Neural crest cell (in vitro differentiated cells): ENCODE data around the gene F8. TPM values are rescaled to one million over a fixed set of nuclear protein-coding genes. Genes with fewer than 3 reads are reported as not detected.

Source experiments
- DNase-seq: peaks from one replicate; pipeline ENCODE4 v3.0.0; 2021; ENCODE audit warnings: low read depth, mixed read lengths, low spot score
- H3K27ac Mint-ChIP-seq: one replicate; pipeline ENCODE4 v1.8.0; 2021; ENCODE audit warnings: mild to moderate bottlenecking, mixed read lengths; ENCODE audit not compliant: unreplicated experiment
- H3K27me3 Mint-ChIP-seq: 2 replicates; pipeline ENCODE4 v1.8.0; 2021; ENCODE audit warnings: low read depth, mild to moderate bottlenecking, mixed read lengths
- H3K36me3 Mint-ChIP-seq: 2 replicates; pipeline ENCODE4 v1.8.0; 2021; ENCODE audit warnings: low read depth, mild to moderate bottlenecking, mixed read lengths
- H3K4me1 Mint-ChIP-seq: 2 replicates; pipeline ENCODE4 v1.8.0; 2021; ENCODE audit warnings: mixed read lengths
- H3K4me3 Mint-ChIP-seq: one replicate; pipeline ENCODE4 v1.8.0; 2021; ENCODE audit warnings: mild to moderate bottlenecking, mixed read lengths
- H3K9me3 Mint-ChIP-seq: 2 replicates; pipeline ENCODE4 v1.8.0; 2021; ENCODE audit warnings: mixed read lengths
- total RNA-seq: library from RNA; stranded (reverse); gene quantifications from 2 replicates; pipeline ENCODE4 v1.2.1, GENCODE V29; 2021
- TF ChIP-seq, protein P1 (sequence below): fragments of 200-600 bp; sonication (generic); conservative IDR thresholded peaks from 2 replicates; pipeline ENCODE4 v1.5.0; 2021; ENCODE audit warnings: antibody characterized with exemption, mild to moderate bottlenecking

F8 gene
- total RNA-seq, 1 donor from 2014 or later = 2.1 TPM

DNA sequence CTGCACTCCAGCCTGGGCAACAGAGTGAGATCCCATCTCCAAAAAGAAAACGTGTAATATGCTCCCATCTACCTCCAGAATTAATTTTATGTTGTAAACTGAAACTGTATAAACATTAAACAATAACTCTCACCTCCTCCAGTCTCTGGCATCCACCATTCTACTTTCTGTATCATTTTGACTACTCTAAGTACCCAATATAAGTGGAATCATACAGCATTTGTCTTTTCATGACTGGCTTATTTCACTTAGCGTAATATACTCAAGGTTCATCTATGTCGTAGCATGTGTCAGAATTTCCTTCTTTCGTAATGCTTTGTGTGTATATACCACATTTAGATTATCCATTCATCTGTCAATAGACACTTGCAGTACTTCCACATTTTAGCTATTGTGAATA lies 20.6 kb downstream of the F8 start:
- TF ChIP-seq, protein P1, sequence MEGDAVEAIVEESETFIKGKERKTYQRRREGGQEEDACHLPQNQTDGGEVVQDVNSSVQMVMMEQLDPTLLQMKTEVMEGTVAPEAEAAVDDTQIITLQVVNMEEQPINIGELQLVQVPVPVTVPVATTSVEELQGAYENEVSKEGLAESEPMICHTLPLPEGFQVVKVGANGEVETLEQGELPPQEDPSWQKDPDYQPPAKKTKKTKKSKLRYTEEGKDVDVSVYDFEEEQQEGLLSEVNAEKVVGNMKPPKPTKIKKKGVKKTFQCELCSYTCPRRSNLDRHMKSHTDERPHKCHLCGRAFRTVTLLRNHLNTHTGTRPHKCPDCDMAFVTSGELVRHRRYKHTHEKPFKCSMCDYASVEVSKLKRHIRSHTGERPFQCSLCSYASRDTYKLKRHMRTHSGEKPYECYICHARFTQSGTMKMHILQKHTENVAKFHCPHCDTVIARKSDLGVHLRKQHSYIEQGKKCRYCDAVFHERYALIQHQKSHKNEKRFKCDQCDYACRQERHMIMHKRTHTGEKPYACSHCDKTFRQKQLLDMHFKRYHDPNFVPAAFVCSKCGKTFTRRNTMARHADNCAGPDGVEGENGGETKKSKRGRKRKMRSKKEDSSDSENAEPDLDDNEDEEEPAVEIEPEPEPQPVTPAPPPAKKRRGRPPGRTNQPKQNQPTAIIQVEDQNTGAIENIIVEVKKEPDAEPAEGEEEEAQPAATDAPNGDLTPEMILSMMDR = no peak
- H3K27ac Mint-ChIP-seq = no peak overlapping the region
- DNase-seq = no peak
- H3K27me3 Mint-ChIP-seq = no peaks in the 10 kb centered on the region
- H3K36me3 Mint-ChIP-seq = no peaks in the 10 kb centered on the region
- peaks cover 6% of the 10 kb centered on the region for H3K4me1 Mint-ChIP-seq
- H3K9me3 Mint-ChIP-seq = peaks cover 6% of the 10 kb centered on the region
- H3K4me3 Mint-ChIP-seq = no peak overlapping the region

DNA sequence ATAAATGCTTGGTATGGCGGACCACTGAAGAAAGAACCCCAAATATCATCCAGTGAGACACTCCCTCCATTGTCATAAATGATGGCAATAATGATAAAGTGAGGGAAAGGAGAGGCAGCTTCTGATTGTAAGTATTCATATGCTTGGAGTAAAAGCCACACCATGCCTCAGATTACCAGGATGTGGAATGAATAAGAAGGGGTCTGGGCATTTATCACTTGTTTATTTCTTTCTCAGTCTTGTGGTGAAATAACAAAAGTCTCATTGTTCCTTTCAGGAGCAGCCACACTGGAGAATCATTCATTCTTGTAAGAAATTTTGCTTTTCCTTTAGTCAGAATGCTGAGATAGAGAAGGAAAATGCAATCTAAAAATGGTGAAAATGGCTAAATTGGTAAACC lies 21.7 kb downstream of the F8 start:
- TF ChIP-seq, protein P1 = no peak

DNA sequence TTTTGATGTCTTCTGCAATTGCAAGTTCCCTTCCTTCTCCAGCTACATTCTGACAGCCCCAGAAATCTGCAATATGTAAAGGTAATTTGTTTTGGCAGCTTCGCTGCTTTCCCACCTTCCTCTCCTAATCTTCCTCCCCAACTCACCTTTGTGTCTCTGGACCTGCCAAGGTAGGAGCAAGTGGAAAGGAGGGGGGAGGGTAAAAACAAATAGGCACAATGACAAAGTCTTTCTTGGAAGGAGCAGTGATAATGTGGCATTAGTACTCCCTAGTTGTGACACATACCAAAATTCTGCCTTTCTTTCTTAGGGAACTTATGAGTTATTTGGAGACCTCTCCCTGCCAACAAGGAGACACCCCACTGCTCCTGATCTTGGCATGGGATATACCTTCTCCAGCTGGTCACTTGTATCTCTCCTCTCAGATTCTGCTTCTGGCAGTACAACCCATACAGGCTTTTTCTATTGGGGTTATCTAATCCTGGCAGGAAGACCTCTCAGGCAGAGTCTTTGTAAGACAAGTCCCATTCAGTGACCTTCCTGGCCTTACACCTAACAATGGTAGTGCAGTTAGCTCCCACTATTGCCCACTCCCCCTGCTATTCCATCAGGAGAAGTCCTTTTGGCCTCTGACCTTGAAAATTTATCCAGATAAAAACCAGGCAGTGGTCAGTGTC lies 24.2 kb downstream of the F8 start:
- peaks cover 2% of the 10 kb centered on the region for H3K9me3 Mint-ChIP-seq
- no peak overlapping the region for H3K4me3 Mint-ChIP-seq
- no peak overlapping the region for H3K27ac Mint-ChIP-seq
- no peaks in the 10 kb centered on the region for H3K27me3 Mint-ChIP-seq
- TF ChIP-seq, protein P1 = no peak
- peaks cover 6% of the 10 kb centered on the region for H3K4me1 Mint-ChIP-seq
- H3K36me3 Mint-ChIP-seq = peaks cover 2% of the 10 kb centered on the region
- no peak for DNase-seq

More for the DNA sequence above, 21.7 kb downstream of the F8 start:
- H3K27ac Mint-ChIP-seq = no peak overlapping the region
- no peak for DNase-seq
- H3K4me3 Mint-ChIP-seq = no peak overlapping the region
- peaks cover 6% of the 10 kb centered on the region for H3K4me1 Mint-ChIP-seq
- H3K9me3 Mint-ChIP-seq = peaks cover 8% of the 10 kb centered on the region
- peaks cover 2% of the 10 kb centered on the region for H3K36me3 Mint-ChIP-seq
- H3K27me3 Mint-ChIP-seq = no peaks in the 10 kb centered on the region

DNA sequence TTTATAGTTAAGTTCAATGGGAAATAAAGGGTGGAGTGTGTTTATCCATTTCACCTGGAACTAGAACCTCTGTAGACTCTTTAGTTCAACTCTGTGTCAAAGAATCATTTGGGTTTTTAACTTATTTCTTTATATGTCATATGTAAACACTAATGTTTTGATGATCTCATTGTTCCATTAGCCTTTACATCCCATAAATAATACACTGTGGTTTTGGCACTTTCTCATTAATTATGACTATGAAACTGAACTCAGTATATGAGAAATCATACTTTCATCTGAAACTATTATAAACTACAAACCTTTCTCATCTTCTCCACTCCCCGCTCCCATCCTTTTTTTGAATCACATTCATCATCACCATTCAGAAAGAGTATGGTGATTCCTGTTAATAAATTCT lies 31.0 kb downstream of the F8 start:
- H3K4me1 Mint-ChIP-seq = no peaks in the 10 kb centered on the region
- no peak overlapping the region for H3K27ac Mint-ChIP-seq
- no peaks in the 10 kb centered on the region for H3K27me3 Mint-ChIP-seq
- H3K4me3 Mint-ChIP-seq = no peak overlapping the region
- H3K36me3 Mint-ChIP-seq = peaks cover 2% of the 10 kb centered on the region
- no peak for DNase-seq
- TF ChIP-seq, protein P1 = no peak
- peaks cover 8% of the 10 kb centered on the region for H3K9me3 Mint-ChIP-seq

DNA sequence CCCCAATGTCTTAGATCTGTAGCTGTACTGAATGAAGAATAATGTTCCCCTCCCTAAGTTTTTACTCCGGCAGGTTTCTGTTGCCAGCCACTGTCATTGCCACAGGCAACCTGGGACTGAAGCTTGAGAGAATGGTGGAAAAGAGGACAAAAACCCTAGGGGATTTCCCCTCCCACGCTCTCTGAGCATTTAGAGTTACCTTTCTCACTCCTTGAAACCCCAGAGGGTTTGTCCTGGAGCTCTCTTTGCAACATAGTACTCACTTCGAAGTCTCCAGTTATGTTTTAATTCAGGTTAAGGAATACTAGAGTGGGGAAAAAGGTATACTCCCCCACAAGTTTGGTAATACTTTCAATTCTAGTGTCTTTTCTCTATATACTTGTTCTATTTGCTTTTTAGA lies 31.5 kb downstream of the F8 start:
- no peaks in the 10 kb centered on the region for H3K27me3 Mint-ChIP-seq
- TF ChIP-seq, protein P1 = no peak
- no peaks in the 10 kb centered on the region for H3K4me1 Mint-ChIP-seq
- H3K9me3 Mint-ChIP-seq = peaks cover 8% of the 10 kb centered on the region
- H3K27ac Mint-ChIP-seq = no peak overlapping the region
- H3K36me3 Mint-ChIP-seq = peaks cover 2% of the 10 kb centered on the region
- no peak overlapping the region for H3K4me3 Mint-ChIP-seq
- DNase-seq = no peak
